HG03066 (cell line): Measurements from ENCODE around the gene FHIT.

Experiments used
- ATAC-seq: cut with Tn5 transposase; IDR thresholded peaks from one replicate; pipeline ENCODE4 v1.9.1; 2021; ENCODE audit warnings: low read depth; ENCODE audit not compliant: unreplicated experiment

FHIT gene

DNA sequence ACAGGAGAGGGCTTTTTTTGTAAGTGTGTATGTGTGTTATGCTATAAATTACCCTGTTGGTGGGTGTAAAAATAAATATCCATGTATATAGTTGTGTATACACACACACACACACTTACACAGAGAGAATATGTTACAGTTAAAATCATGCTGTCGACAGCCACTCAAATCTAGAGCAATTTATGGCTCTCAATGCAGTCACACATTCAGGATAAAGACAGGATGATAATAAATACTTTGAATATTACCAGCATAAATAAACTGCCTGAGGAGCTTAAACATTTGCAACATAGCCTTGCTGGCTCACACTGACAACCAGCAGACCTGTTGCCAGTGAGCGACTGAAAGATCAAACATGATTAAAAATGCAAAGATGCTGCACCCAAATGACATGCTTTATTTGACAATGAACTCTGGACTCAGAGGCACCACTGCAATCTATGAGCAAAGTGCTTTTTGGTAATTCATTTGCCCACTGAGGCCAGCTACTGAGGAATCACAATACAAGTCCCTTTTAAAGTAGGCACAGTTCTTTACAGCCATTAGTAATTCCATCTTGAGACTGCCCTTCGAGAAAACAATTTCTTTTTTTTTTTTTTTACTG lies 458.9 kb downstream of the FHIT start:
- ATAC-seq: no peak

DNA sequence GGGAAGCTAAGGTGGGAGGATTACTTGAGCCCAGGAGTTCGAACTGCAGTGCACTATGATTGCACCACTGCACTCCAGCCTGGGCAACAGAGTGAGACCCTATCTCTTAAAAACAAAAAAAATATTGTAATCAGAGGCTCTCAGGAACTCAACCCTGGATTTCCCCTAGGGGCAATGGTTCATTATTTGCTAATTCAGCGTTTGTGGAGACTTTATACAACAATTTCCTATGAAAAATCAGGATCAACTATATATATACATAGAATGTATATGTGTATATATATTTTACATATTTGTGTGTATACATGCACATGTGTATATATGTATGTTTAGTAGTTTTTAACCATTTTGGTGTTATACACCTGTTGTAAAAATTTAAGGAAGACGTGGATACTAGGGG lies 463.1 kb downstream of the FHIT start:
- ATAC-seq: no peak

DNA sequence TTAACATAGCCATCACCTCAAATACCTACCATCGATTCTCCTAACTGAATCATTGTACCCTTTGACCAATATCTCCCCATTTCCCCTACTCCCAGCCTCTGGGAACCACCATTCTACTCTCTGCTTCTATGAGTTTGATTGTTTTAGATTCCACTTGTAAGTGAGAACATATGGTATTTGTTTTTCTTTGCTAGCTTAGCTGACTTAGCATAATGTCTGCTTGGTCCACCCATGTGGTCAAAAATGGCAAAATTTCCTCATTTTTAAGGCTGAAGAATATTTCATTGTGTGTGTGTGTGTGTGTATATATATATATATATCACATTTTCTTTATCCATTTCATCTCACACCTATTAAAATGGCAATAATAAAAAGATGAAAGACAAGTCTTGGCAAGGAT lies 469.3 kb downstream of the FHIT start:
- ATAC-seq: no peak

DNA sequence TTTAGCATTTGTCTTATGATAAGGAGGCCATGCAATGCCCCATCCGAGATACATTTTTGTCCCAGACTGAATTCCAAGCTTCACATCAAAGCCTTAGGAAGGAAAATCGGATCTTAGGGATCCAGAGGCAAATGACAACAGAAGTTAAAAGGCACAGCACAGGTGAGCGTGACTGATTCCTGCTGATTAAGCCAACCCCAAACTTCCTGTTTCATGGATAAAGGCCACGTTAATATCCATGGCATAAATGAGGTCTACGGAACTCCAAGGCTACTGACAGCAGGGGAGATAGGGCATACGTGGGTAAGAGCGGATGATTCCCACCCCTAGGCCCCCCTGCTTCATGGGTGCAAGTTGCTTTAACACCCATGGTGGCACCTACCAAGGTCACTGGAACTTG lies 471.6 kb downstream of the FHIT start:
- ATAC-seq: no peak

DNA sequence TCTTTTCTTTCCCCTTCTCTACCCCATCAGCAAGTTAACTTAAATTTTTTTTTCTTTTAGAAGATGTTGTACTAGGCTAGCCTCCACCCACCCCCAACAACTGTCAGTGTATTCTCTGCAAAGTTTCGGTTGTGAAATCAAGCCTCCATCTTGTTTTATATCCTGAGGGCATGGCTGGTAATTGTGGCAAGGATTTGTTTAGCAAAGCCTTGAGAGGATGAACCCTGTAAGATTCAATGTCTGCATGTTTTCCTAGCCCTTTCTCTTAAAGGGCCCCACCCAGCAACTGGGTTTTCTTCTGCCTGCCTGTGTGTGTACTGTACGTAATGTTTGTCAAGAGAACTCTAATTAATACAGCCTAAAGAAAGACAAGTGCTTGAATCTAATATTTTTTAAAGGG lies 475.3 kb downstream of the FHIT start:
- ATAC-seq: no peak

DNA sequence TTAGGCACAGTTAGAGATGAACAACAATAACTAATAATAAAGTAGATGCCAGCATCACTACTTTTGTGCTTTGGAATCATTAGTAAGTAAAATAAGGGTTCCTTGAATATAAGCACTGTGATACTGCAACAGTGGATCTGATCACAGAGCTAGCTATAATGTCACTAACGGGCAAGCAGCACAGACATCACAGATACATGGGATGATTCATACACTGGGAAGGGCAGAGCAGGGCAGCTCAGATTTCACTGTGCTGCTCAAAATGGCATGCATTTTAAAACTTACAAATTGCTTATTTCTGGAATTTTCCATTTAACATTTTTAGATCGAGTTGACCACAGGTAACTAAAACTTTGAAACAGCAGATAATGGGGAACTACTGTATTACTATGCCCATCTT lies 476.6 kb downstream of the FHIT start:
- ATAC-seq: no peak

DNA sequence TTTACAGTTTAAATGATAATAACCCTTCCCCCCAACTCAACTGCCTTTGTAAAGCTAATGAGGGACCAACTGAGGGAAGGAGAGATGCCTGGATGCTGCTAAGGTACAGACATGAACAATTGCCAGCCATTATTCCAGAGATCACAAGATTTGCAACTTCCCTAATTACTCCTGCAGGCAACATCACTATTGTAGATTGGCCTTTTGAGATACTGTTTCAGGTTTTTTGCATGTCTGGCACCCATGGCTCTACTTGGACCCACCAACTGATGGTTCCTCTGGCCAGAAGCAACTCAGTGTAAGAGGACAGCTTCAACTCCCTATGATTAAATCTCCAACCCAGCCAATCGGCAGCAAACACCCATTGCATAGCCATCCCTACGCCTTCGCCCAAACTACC lies 478.7 kb downstream of the FHIT start:
- no peak for ATAC-seq

DNA sequence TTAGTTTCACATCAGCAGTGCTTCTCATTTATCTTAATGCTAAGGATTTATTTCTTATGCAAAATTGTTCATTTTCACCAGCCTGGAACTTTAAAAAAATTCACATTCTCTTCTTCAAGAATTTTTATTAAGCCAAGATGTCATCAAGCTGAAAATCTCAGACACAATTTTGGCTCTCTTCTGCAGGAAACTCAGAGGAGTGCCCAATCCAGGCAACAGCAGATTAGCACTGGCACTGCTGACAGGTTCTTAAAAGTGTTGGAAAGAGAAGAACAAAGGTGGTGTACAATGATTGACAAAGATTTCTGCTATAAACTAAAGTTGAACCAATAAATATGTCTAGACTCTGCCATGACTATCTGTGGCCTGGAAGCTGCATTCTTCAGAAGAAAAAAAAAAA lies 479.5 kb downstream of the FHIT start:
- ATAC-seq: no peak

DNA sequence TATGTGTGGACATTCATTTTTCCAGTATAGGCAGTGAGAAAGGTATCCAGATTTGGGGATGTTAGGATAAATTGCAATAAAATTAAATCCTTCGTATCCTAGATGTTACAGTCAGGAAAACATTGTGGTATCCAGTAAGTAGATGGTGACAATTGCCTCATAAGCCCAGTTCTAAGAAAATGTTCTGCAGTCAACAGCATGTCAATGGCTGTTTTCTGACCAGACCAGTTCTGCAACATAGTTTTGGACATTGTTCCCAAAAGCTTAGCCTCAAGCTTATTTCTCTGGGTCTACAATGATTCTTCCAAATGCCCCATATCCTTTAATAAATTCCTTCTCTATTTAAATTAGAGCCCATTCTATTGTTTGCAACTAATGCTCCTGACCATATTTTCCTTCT lies 480.7 kb downstream of the FHIT start:
- ATAC-seq: no peak

DNA sequence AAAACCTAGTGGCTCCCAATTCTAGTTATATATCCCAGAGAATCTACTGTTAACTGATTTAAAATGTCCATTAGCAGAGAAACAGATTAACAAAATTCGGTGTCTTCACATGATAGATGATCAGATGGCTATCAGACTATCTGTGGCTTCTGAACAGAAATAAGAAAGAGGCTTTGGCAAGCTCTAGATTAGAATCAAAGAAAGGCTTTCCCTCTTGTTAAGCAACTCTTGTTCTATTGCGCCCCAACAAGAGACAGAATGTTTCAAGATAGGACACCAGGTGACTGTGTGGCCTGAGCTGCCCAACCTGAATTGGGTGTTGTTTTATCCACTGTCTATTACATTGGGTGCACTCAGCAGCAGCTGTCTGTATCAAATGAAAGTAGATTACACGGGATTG lies 483.7 kb downstream of the FHIT start:
- ATAC-seq: no peak

DNA sequence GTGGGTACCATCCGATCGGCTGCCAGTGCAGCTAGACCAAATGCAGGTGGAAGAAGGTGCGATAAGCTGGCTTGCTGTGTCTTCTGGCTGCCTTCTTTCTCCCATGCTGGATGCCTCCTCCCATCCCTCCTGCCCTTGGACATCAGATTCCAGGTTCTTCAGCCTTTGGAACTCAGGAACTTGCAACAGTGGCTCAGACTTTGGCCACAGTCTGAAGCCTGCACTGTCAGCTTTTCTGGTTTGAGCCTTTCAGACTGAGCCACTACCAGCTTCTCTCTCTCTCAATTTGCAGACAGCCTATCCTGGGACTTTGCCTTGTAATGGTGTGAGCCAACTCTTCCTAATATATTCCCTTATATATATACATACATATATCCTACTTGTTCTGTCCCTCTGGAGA lies 485.5 kb downstream of the FHIT start:
- ATAC-seq: no peak

DNA sequence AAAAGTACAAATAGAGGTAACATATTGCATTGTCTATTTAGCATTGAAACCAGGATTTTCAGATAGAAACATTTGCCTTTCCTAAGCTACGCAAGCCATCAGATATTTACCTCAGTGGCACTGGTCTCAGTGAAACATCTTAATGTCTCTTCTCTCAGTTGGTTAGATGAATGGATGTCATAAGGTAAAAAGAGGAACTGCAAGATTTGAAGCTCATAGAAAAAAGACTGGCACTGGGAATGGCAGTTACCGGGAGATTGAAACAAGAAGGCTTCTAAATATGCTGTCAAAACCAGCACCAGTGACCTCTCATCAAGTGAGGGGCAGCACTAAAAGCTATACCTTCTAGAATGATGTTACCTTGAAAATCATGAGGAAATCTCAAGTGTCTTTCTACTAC lies 486.4 kb downstream of the FHIT start:
- no peak for ATAC-seq

DNA sequence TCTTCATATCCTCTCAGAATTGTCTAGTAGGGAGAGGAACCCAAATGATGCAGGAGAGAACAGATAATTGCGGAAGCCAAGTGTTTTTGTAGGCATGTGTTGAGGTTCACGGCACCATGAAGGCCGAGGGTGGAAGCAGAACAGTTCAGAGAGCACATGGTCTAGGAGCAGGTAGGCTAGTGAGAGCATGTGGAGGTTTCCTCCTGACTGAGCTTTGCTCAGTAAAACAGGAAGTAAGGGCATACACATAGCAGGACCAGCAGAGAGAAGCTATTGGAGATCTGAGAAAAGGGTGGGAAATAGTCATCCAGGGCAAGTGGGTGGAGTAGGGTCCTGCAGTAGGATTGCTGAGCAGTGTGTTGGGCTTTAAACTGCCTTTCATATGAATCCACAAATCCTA lies 491.1 kb downstream of the FHIT start:
- ATAC-seq: no peak

DNA sequence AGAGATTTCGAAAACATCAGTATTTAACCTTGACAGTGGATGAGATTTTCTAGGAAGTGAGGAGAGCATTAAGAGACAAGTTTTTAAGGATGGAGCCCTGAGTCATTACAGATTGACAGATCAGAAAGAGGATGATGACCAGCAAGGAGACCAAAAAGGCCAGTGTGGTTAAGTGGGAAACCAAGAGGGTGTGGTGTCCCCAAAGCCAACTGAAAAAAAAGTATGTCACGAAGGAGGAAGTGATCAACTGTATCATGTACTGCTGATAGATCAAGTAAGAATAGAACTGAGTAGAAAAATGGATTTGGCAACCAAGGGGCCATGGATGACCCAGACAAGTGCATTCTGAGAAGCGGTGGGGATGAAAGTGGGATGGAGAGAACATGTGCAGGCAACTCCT lies 491.8 kb downstream of the FHIT start:
- no peak for ATAC-seq

DNA sequence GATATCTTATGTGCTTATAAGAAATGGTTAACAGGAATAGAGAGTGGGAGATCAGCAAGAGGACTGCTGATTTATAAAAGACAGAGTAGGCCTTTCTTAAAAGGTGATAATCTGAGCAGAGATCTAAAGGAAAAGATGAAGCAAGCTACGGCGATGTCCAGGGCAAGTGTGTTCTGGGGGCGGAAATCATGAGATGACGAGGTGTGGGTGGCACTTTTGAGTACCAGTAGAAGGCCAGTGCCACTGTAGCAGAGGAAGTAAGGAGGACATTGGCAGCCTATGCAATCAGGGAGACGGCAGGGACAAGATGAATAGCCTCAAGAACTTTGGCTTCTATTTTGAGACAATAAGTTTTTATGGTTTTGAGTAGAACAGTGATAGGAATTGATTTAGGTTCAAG lies 492.4 kb downstream of the FHIT start:
- no peak for ATAC-seq

DNA sequence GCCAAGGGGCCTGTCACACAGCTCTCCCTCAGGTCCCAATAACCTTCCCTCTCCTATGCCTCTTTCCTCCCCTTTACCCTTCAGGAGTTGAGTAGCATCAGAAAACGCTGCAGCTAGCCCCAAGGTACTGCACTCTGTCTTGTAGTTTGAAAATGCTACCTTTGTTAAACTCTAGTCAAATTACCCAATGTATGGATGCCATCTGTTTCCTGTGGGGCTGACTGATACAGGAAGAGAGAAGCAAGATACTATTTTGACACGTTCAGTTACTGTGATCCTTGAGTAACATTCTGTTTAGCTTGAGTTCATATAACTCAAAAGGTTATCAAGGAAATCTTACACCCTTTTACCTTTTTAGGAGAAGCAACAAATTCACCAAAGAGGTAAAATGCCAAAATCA lies 493.1 kb downstream of the FHIT start:
- ATAC-seq: no peak

DNA sequence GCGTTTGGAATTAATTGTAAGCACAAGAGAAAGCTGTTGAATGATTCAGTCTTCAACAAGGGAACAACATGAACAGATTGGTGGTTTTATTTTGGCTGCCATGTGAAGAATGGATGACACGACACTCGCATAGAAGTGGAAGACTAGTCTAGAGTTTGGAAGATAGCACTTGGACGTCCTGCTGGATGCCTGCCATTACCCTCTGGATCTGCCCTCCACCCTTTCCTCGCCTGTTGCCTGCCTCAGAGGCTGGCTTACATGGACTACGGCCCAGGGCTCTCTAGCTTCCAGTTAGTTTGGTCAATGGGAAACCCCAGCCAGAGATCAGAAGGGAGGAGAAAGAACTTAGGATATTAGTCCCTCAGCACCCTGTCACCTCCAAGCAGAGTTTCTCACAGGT lies 493.5 kb downstream of the FHIT start:
- ATAC-seq: no peak

DNA sequence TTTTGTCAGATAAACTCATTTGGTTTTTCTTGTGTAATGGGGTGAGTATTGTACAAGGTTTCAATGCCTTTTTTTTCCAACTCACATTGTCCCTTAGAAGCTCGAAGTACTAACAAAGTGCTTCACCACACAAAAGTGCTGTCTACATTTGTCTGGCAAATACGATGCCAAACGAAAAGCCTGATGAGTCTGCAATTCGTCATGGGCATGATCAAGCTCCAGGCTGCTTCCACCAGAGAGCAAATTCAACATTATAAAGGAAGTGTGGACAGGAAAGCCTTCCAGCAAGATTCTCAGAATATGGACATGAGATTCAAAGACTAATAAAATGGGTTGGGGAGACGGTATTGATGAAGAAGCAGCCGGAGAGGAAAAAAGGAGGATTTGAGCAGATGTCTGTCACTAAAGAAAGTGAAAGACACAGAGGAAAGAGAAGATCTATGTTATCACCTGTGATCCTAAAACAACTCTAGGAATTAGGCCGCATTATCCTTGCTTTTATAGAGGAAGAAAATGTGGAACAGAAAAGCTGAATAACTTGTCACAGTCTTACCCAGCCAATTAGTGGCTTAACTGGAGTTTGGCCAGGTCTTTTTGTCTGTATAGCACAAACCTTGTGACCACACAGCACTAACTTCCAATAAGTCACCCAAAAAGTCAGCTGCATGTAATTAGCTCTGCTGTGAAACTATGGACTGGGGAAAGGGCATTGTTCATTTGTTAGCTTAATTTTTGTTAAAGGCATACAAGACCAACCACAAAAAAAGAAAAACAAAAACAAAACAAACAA lies 494.8 kb downstream of the FHIT start:
- no peak for ATAC-seq

DNA sequence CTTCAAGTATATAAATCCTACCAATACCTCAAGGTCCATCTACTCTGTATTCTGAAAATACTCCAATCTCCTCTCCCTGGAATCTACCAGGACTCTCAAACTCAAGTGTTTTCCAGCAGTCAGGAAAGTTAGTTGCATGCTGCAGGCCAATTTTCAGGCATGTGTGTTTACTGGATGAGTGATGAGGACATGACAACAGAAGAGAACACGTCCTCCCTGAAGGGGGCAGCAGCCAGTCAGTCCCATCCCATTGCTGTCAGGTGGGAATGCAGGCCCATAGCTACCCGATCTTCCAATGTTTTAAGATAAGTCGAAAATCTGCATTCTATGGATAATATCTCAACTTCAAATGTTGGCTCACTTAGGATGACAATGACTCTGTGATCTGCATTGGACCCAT lies 496.2 kb downstream of the FHIT start:
- ATAC-seq: no peak

DNA sequence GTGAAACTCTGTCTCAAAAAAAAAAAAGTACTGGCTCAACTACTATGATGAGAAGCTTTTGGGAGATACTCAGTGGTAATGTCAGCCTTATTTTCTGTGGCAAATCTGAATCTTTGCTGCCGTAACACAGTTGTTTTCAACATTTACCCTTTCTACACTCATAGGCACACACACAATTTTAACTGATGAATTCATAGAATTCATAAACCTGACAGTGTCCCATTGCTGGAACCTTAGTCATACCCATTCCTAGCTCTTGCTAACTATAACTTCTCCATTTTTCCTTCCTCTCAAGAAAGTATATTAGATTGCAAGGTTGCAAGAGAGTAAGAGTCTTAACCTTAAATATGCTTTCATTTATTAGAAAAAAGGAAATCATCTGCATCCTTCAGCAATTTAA lies 496.6 kb downstream of the FHIT start:
- no peak for ATAC-seq

DNA sequence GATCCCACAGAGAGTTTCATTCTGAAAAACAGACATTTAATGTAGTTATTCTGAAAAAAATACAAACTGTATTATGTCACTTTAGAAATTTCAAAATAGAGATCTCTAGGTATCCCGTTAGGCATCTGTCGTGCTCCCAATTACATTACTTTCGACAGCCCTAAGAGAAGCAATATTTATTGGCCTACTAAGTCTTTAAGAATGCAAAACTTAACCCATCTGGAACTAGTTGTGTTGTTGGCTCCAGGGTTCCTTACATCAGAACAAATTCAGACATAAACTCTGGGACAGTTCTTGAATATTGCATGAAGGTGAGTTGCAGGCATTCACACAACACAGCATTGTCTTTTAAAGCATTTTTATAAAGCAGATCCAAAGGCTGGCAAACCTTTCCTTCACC lies 498.4 kb downstream of the FHIT start:
- no peak for ATAC-seq

DNA sequence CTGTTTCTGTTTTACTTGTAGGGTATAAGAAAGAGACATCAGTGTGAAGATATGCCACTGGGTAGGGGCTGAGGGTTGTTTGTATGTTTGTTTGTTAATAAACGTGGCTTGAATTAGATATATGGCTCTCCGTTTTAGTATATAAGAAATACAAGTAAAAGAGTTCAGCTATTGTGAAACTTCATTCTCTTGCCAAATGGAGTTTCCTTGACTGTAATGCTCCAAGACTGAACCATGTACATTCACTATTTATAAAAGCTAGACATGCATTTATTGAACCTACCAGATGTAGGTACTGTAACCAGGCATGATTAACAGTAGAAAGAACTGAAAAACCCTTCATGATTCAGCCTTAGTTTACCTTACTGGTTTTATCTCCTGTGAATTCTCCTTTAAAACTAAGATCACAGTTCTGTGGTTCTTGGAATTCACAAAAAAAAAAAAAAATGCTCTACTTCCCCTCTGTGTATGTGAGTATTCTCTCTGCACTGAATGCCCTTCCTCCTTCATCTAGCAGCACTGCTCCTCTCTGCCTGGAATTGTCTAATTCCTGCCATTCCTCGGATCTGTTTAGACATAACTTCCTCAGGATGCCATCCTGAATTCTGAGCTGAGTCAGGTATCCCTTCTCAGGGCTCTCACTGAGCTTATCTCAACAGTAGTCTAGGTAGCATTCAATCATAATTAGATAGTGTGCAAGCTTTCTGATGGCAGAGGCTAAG lies 504.4 kb downstream of the FHIT start:
- ATAC-seq: no peak
